BE2C (cell line): ENCODE measurements around the gene VWA5B1.
"Not testable (repeated sequence)": the region's sequence is repeated elsewhere in the genome, so short reads cannot be mapped to it uniquely, and the experiment has no call there.

Source experiments
- DNase-seq: peaks from one replicate; pipeline ENCODE4 v3.0.0-alpha.2; 2020
- H3K27me3 ChIP-seq: fragments of 250-450 bp; sonication (Bioruptor Pico); 2 replicates; pipeline ENCODE4 v1.5.1; 2020; ENCODE audit warnings: mild to moderate bottlenecking
- H3K36me3 ChIP-seq: fragments of 250-450 bp; sonication (Bioruptor Pico); 2 replicates; pipeline ENCODE4 v1.5.1; 2020; ENCODE audit warnings: mild to moderate bottlenecking
- H3K4me1 ChIP-seq: fragments of 250-450 bp; sonication (Bioruptor Pico); 2 replicates; pipeline ENCODE4 v1.5.1; 2020
- H3K4me3 ChIP-seq: 2 replicates; pipeline ENCODE4 v1.5.1; 2011; ENCODE audit warnings: low read depth, low read length
- H3K9me3 ChIP-seq: fragments of 250-450 bp; sonication (Bioruptor Pico); 2 replicates; pipeline ENCODE4 v1.5.1; 2020
- TF ChIP-seq, protein P1 (sequence below): IDR thresholded peaks from 2 replicates; pipeline ENCODE4 v1.5.1; 2012; ENCODE audit warnings: mild to moderate bottlenecking, low read depth, low read length

The VWA5B1 gene

DNA sequence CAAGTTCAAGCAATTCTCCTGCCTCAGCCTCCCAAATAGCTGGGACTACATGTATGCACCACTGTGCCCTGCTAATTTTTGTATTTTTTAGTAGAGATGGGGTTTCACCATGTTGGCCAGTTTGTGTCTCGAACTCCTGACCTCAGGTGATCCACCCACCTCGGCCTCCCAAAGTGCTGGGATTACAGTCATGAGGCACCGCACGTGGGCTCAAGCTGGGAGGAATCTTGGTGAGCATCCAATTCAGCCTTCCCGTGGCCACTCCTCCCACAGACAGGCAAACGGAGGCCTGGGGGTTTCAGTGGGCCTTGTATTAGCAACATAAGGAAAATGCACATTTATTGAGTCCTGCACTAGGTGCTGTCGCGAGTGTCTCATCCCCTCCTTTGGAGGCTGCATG is 24.5 kb upstream of the VWA5B1 start:
- H3K27me3 ChIP-seq = no peaks in the 10 kb centered on the region
- H3K4me1 ChIP-seq = no peaks in the 10 kb centered on the region
- TF ChIP-seq, protein P1, sequence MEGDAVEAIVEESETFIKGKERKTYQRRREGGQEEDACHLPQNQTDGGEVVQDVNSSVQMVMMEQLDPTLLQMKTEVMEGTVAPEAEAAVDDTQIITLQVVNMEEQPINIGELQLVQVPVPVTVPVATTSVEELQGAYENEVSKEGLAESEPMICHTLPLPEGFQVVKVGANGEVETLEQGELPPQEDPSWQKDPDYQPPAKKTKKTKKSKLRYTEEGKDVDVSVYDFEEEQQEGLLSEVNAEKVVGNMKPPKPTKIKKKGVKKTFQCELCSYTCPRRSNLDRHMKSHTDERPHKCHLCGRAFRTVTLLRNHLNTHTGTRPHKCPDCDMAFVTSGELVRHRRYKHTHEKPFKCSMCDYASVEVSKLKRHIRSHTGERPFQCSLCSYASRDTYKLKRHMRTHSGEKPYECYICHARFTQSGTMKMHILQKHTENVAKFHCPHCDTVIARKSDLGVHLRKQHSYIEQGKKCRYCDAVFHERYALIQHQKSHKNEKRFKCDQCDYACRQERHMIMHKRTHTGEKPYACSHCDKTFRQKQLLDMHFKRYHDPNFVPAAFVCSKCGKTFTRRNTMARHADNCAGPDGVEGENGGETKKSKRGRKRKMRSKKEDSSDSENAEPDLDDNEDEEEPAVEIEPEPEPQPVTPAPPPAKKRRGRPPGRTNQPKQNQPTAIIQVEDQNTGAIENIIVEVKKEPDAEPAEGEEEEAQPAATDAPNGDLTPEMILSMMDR = no peak
- no peak for DNase-seq
- no peak overlapping the region for H3K4me3 ChIP-seq
- no peaks in the 10 kb centered on the region for H3K9me3 ChIP-seq
- H3K36me3 ChIP-seq = no peaks in the 10 kb centered on the region

DNA sequence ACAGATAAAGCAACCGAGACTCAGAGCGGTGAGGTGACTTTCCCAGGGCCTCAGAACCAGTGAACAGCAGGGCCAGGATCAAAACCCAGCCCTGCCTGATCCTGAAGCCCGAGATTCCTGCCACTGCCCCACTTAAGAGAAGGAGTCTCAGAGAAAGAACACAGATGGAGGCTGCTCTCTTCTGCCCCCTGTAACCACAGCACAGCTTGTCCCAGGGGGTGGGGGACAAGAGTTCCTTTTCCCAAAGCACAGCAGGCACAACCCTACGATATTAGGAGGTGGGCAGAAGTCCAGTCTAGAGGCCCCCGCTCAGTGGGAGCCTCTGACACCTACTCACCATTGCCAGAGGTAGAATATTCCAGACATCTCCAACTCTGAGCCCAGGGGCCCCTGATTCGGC is 24.0 kb upstream of the VWA5B1 start:
- no peaks in the 10 kb centered on the region for H3K27me3 ChIP-seq
- DNase-seq = no peak

DNA sequence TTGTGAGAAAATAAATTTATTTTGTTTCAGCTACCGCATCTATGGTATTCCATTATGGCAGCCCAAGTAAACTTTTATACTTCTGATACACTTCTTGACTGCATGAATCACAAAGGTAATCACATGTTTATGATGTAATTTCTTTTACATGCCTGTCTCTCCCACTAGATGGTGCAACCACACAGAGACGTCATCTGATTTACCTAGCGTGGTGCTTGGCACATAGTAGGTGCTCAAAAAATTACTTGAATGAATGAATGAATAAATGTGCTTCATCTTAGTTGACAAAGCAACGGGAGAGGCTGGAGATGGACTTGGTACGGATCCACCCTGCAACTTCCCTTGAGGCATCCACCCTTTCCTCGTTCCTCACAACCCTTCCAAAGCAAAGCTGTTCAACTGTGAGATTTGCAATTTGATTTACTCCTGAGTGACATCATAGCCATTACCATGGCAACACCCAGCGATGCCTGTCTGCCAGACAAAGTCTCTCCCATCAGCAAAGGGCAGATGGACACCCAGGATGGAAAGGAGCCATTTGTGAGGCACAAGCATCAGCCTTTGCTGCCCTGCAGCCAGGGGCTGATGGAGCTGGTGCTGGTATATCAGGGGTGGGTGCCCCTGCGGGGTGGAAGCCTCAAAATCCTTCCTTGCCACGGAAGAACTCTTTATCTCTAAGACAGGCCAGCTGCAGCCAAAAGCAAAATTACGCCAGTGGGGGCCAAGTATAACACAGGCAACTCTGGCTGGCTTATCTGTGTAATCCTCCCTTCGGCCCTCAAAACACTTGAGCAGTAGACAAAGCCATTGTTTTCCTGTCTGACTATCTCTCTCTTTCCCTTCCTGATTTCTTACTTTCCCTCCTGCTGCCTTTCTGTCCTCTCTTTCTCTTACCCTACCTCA is 18.9 kb upstream of the VWA5B1 start:
- Histone ChIP-seq H3K9me3 (no peaks in the 10 kb centered on the region), H3K4me3 (no peak overlapping the region), H3K4me1 (no peaks in the 10 kb centered on the region), H3K36me3 (no peaks in the 10 kb centered on the region), H3K27me3 (no peaks in the 10 kb centered on the region)
- peak; percentile 65 for DNase-seq
- TF ChIP-seq, protein P1 = peak; percentile 44

More for the DNA sequence above, 24.0 kb upstream of the VWA5B1 start:
- Histone ChIP-seq H3K4me1 (no peaks in the 10 kb centered on the region), H3K36me3 (no peaks in the 10 kb centered on the region), H3K9me3 (no peaks in the 10 kb centered on the region), H3K4me3 (no peak overlapping the region)
- TF ChIP-seq, protein P1 = no peak

DNA sequence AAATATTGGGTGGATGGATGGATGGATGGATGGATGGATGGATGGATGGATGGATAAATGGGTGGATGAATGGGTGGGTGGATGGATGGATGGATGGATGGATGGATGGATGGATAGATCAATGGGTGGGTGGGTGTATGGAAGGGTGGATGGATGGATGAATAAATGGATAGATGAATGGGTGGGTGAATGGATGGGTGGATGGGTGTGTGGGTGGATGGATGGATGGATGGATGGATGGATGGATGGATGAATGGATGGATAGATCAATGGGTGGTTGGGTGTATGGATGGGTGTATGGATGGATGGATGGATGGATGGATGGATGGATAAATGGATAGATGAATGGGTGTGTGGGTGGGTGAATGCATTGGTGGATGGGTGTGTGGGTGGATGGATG is 17.0 kb upstream of the VWA5B1 start:
- not testable (repeated sequence) for H3K4me1 ChIP-seq, H3K9me3 ChIP-seq, H3K36me3 ChIP-seq, DNase-seq, H3K4me3 ChIP-seq, H3K27me3 ChIP-seq

DNA sequence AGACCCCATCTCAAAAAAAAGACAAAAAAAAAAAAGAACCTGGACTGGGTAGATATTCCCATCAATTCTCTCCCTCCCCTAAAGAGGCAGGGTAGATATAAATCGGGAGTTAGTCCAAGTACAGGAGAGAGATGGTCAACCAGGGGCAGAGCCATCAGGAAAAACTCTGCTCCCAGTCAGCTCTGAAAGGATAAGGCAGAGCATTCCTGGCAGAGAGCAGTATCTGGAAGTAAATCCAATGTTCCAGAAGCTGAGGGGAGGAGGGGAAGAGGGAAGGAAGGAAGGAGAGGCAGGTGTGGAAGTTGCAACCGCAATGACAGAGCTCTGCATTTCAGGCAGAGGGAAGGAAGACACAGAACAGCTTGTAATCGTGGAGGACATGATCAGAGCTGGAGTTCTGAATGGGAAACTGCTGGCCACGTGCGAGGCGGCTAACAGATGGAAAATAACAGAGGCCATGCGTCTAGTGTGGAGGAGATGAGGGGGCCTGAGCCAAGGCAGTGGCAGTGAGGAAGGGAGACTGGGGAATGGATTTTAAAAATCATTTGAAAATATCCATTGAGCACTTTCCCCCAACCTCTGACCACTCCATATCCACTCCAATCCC is 15.3 kb upstream of the VWA5B1 start:
- Histone ChIP-seq H3K27me3 (no peaks in the 10 kb centered on the region), H3K4me1 (no peaks in the 10 kb centered on the region), H3K4me3 (no peak overlapping the region), H3K36me3 (no peaks in the 10 kb centered on the region), H3K9me3 (no peaks in the 10 kb centered on the region)
- TF ChIP-seq, protein P1 = no peak
- no peak for DNase-seq

DNA sequence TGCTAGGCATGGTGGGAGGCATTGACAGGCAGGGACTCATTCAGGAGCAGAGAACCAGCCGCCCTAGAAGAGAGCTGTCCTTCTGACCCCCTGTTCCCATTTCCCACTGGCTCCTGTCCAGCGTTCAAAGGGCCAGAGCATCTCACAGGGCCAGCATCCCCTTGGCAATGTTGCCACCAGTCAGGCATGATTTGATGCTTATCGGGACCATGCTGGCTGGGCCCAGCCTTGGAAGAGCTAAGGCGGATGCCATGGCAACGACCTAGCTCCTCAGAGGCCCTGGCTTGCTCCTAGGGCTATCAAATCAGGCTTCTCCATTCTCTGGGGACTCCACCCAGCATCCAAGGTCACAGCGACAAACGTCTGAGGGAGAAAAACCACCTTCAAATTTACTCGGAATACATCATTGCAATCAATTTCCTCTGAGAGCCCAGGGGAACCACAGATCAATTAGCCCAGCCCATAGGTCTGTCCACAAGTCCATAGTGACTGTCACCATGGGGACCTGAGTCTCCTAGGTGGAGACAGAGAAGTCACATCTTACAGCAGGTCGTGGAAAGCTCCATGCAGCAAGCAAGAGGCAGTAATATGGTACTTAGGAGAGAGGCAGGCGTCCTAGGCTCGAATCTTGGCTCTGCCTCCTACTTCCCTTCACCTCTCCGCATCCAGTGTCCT is 14.1 kb upstream of the VWA5B1 start:
- DNase-seq = peak; percentile 70
- no peak overlapping the region for H3K4me3 ChIP-seq
- TF ChIP-seq, protein P1 = no peak
- H3K9me3 ChIP-seq = no peaks in the 10 kb centered on the region
- no peaks in the 10 kb centered on the region for H3K27me3 ChIP-seq
- no peaks in the 10 kb centered on the region for H3K4me1 ChIP-seq
- H3K36me3 ChIP-seq = no peaks in the 10 kb centered on the region
